Cortex of kidney (tissue), 1 donor: Measurements from ENCODE around the gene PEX14.

Experiments
- DNase-seq: peaks from one replicate; lab custom pipeline; 2025; lab: John Stamatoyannopoulos, UW

PEX14 gene

DNA sequence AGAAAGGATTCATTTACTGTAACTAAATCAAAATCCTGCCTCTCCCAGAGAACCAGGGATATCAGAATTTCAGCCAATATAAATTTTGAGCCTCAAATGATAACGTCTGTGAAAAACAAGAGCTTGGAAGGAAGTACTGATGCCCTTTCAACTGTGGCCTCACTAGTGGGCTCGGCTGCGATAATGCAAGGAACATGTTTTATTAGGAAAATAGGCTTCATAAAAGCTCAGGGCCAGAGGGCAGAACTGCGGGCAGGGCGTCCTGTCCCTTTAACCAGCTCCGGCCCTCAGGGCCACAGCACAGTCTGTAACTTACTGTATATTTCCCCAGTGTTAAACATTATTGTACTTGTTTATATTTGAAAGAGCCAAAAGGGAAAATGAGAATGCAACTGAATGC lies 122.0 kb downstream of the PEX14 start:
- no peak for DNase-seq

DNA sequence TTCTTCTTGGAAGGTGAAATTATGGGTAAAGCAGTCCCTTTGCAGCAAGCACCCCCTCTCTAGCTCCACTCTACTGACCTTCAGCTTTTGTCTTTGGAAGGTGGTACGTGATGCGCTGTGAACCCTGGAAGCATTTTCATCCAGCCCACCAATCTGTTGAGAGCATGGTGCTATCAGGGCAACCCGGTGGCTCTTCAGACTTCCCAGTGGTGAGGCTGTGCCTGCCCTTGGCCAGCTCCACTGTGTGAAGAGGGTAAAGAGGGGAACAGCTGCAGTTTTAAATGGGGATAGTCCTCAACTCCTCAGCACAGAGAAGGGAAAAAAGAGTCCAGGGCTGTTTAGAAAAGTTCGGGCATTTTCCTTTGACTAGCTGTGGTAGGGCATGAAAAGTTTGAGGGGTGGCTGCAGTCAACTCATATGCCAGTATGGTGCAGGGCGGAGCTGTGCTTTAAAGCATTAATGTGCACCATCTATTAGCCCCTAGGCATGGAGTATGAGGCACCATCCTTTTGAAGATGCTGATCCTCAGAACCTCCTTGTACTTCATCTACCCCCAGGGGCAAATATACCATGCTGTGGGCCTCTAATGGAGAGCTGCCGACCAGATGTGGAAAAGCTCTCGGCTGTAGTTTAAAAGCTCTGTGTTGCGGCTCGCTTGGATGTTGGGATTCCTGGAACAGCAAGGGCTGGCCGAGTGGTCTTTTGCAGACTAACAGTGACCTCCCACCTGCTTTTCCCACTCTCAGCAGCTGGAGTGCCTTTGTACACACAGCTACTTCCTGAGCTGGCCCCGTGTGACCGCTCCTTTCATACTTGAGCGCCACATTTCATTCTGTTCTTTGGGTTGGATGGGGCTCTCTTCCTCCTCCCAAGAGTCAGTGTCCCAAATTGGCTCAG lies 123.0 kb downstream of the PEX14 start:
- no peak for DNase-seq

GRCh38 chr1:10598389-10598702 lies 123.6 kb downstream of the PEX14 start:
- DNase-seq: no peak

DNA sequence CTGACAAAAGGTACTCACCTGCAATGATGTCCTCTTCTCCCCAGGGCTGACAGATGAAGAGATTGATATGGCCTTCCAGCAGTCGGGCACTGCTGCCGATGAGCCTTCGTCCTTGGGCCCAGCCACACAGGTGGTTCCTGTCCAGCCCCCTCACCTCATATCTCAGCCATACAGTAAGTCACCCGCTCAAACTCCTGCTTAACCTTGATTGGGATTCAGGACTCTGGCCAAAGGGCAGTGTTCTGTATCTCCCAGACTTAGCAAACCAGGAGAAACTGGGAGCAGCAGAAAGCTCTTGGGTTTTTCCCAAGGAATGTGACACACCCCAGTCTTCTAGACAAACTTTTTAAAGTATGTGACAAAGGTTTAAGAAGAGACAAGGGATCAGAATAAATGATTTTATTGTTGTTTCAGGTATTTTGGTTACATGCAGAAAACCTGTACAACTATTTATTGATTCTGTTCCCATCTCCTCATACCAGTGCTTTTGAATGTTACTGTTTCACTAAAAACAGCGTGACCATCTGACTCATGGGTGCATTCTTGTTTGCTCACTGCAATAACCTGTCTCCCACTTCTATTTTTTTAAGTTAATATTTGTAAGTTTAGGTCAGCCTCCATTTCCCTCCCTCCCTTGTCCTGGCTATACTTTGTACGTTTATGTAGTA lies 124.6 kb downstream of the PEX14 start:
- no peak for DNase-seq

- DNase-seq: no peak
Measured at GRCh38 chr1:10601342-10602070, 126.8 kb downstream of the PEX14 start.

DNA sequence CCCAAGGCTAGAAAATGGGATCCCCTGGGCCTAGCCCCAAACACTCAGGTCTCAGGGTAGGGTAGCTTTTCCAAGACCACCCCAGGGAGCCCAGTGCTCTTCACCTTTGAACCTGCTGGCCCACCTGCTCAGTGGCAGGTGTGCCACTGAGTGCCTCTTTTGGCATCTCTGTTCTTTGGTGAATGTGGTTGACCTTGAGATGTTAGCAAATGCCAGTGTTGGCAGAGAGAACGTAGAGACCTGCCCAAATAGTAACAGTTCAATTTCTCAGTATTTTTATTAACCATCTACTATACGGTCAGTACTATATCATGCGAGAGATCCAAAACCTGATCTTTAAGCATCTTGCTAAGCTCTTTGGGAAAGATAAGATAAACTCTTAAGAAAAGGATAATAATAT lies 128.2 kb downstream of the PEX14 start:
- DNase-seq: no peak

- DNase-seq: no peak
Measured at GRCh38 chr1:10604966-10605365, 130.2 kb downstream of the PEX14 start.

DNA sequence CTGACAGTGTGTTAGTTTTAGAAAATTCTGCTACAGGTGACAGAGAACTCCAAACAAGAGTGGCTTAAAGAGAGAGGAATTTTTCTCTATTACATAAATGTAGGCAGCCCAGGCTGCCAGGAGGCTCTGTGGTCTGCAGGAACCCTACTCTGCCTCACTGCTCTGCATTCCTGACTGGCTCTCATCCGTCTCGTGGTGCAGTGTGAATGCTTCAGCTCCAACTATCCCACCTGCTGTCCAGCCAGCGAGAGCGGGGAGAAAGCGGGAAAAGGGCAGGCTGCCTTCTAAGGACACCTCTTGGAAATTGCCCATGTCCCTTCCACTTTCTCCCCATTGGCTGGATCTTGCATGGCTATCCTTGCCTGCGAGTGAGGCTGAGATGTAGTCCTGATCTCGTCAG lies 131.3 kb downstream of the PEX14 start:
- DNase-seq: no peak

DNA sequence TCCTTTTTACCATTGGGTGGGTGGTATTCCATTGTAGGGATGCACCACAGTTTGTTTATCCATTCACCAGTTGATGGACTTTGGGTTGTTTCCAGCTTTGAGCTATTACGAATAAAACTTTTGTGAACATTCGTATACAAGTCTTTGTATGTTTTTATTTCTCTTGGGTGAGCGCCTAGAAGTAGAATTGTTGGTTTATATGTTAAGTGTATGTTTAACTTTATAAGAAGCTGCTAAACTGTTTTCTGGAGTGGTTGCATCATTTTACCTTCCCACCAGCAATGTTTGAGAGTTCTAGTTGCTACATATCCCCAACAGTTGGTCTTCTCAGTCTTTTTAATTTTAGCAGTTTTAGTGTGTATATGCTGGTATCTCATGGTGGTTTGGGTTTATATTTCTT lies 132.5 kb downstream of the PEX14 start:
- no peak for DNase-seq

DNA sequence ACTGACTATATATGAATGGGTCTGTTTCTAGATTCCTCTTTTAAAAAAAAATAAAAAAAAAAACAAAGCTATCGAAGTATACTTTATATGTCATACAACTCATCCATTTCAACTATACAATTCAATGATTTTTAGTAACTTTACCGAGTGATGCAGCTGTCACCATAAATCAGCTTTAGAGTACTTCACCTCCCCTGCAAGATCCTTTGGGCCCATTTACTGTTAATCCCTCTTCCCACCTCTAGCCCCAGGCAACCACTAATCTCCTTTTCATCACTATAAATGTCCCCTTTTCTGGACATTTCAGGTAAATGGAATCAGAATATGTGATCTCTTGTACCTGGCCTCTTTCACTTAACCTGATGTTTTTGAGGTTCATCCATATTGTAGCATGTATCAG lies 133.9 kb downstream of the PEX14 start:
- no peak for DNase-seq

DNA sequence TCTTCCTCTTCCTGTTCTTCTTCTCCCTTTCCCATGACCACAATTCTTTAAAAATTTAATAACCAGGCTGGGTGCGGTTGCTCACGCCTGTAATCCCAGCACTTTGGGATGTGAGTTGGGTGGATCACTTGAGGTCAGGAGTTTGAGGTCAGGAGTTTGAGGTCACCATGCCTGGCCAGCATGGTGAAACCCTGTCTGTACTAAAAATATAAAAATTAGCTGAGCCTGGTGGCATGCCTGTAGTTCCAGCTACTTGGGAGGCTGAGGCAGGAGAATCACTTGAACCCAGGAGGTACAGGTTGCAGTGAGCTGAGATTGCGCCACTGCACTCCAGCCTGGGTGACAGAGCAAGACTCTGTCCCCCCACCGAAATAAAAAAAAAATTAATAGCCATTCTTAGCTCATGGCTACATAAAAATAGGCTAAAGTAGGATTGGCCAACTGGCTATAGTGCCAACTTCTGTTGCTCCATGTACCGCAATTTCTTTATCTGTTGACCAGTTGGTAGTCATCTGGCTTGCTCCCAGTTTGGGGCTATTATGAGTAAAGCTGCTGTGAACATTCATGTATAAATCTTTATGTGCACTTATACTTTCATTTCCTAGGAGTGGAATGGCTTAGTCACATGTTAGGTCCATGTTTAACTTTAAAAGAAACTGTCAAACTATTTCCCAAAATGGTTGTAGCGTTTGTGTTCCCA lies 136.3 kb downstream of the PEX14 start:
- no peak for DNase-seq

DNA sequence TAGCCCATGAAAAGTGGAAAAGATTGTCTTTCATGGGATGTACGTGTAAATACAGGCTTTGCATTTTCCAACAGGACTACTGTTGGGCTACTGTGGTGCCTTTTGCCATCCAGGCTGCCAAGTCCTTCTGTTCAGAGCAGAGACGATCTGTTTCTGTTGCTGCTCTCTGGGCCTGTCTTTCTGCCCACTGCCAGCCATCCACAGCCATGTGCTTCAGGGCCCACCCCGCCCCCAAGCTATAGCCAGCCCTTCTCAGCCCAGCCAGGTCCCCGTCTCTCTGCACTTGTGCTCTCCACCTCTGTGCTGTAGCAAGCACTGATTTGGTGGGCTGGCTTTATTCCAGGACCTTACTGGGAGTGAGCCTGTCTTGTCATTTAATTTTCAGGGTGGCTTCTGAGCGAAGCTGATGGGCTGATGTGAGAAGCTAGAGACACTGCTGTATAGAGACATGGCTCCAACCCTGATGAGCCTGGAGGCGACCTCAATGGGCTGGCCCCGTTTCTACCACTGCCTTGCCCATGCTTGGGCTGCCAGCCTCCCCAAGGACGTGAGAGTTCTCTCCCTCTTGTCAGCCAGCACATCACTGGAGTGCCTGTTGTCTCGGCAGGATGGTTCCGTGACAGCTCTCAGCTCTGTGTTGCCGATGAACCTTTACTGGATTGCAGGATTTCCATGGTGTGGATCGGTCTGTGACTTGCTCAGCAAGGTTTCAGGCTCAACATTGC lies 137.8 kb downstream of the PEX14 start:
- DNase-seq: no peak

DNA sequence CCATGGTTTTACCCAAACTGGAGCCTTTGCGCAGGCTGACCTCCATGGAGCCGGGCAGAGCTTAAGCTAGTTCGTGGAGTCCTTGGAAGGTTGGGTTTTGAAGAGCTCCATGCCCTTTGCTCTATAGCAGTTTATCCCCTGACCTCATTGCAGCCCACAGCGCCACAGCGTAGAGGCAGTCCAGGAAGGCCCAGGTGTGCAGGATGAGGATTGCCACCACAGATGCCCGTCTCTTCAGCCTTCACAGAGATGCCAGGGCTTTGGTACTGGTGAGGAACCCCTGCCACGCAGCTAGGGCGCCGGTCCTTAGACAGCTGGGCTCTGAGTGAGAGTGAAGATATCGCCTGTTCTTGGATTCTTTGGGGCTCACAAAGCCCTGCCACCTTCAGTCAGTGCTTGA lies 138.6 kb downstream of the PEX14 start:
- DNase-seq: no peak

GRCh38 chr1:10613861-10614260 lies 139.1 kb downstream of the PEX14 start:
- DNase-seq: no peak

DNA sequence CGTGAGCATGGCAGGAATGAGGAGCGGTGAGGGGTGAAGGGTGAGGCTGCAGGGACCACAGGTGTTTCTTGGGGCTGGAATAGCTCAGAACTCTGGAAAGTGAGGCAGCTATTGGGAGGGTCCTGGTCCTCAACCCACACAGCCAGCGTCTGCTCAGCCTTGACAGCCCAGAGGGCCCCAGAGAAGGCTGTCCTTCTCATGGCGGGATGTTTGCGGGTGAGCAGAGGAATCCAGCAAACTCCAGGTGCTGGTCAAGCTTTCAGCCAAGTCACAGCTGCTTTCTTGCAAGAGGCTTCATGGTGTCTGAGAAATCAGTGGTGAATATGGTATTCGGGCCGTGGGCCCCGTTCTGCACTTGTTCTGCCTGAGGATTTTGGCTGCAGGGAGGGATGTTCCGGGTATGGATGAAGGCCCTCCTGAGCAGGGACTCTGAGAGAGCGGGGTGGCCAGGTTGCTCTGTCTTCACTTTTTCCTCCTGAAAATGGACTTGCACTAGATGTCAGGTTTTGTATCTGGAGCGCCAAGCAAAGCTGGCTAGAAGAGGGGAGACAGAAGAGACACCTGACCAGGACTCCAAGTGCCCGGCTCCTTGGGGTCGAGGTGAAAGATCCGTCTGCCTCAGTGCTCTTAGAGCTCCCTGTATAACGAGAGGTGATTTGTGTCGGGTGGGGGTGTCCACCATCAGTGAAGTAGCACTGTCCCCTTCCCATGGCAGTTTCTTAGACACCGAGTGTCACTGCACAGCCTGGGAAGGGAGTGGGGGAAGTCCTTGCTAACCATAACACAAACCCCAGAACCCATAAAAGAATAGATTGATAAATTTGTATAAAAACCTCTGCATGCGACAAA lies 139.9 kb downstream of the PEX14 start:
- DNase-seq: no peak

- DNase-seq: no peak
Measured at GRCh38 chr1:10615332-10615731, 140.6 kb downstream of the PEX14 start.

DNA sequence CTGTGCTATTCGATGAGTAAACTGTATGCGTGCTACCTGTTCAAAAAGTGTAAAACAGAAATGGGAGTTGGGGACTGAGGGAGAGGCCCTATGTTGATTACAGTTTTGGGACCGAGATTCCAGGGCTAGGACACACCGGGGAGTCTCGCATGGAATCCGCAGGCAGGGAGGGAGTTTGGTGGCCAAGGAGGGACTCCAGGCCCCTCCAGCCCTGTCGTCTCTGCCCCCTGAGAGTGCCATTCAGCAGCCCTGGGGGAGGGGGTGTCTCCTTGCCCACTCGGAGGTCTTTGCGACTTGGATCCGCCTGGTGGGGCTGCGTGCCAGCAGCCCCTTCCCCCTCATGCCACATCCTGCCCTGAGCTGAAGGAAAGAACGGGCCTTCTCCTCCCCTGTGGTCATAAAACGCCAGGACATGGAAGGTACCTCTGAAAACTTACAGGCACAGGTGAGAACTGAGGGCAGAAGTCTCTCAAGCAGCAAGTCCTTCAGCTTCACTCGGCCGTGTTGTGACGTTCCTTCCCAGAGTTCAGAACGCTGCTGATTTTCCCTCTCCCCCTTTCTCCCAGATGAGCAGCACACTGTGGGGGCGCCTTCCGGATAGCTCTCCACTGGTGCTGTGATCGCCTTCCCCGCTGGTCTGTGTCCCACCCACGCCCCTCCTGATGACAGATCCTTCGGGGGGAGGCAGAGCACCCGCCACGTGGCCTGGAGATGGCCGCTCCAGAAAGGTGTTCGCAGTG lies 141.4 kb downstream of the PEX14 start:
- DNase-seq: no peak

GRCh38 chr1:10616696-10617095 lies 141.9 kb downstream of the PEX14 start:
- DNase-seq: no peak

GRCh38 chr1:10617318-10617717 lies 142.6 kb downstream of the PEX14 start:
- no peak for DNase-seq
